Measurements from ENCODE around the gene KPNA3.

- TF ChIP-seq CTCF (IDR thresholded peaks at IDR 0.05; ENCODE audit: low read depth, low read length) (peak; percentile 55), EZH2phosphoT487 (IDR thresholded peaks at IDR 0.05; ENCODE audit: low read depth) (no peak)
These were observed 1.2 kb downstream of the KPNA3 start for GRCh38 chr13:49791315-49791710.
